ENCODE measurements around the gene NELFE. TPM values are rescaled to one million over a fixed set of nuclear protein-coding genes. Genes with fewer than 3 reads are reported as not detected.
A peak's percentile ranks its signal among the peaks of the same experiment; 100 is the strongest.
"Not testable (repeated sequence)": the region's sequence is repeated elsewhere in the genome, so short reads cannot be mapped to it uniquely, and the experiment has no call there.

The NELFE gene
- total RNA-seq, 4 donors from 2014 or later: 30.3 to 73.0 (median 51.4) TPM

GRCh38 chr6:31907158-31907813 is 51.5 kb downstream of the NELFE start:
- Histone ChIP-seq H3K36me3 (no peaks in the 10 kb centered on the region), H3K9me3 (no peaks in the 10 kb centered on the region), H3K4me1 (peaks cover 0 to 8% of the 10 kb centered on the region in 2 donors), H3K27me3 (no peaks in the 10 kb centered on the region), H3K4me3 (no peak overlapping the region), H3K27ac (peak overlapping the region; percentile 91 to 96)
- intact Hi-C loops (cut with DNase I; ENCODE audit: low total_unique reads): no loop called here
- peak; percentile 50 to 70 for DNase-seq
- no peak for TF ChIP-seq POLR2A (IDR thresholded peaks at IDR 0.05)
- TF ChIP-seq CTCF (IDR thresholded peaks at IDR 0.05): no peak

- intact Hi-C loops (cut with DNase I; ENCODE audit: low total_unique reads); H3K4me1 ChIP-seq; DNase-seq; H3K9me3 ChIP-seq; H3K4me3 ChIP-seq; H3K36me3 ChIP-seq; H3K27me3 ChIP-seq: not testable (repeated sequence)
- H3K27ac ChIP-seq: peak overlapping the region; percentile 91 to 96
These were observed 52.0 kb downstream of the NELFE start for GRCh38 chr6:31906727-31907126.

- no peaks in the 10 kb centered on the region for H3K36me3 ChIP-seq
- H3K4me3 ChIP-seq: no peak overlapping the region
- peaks cover 0 to 10% of the 10 kb centered on the region in 2 donors for H3K4me1 ChIP-seq
- H3K27me3 ChIP-seq: no peaks in the 10 kb centered on the region
- no peaks in the 10 kb centered on the region for H3K9me3 ChIP-seq
- no peak for DNase-seq
- H3K27ac ChIP-seq: peak overlapping the region; percentile 91 to 96
- no peak for TF ChIP-seq CTCF (IDR thresholded peaks at IDR 0.05)
- no peak for TF ChIP-seq POLR2A (IDR thresholded peaks at IDR 0.05)
- intact Hi-C loops (cut with DNase I; ENCODE audit: low total_unique reads): no loop called here
These were observed 52.6 kb downstream of the NELFE start for GRCh38 chr6:31906122-31906521.

- Histone ChIP-seq H3K27ac (peak overlapping the region; percentile 91 to 96), H3K9me3 (no peaks in the 10 kb centered on the region), H3K27me3 (no peaks in the 10 kb centered on the region), H3K4me3 (no peak overlapping the region), H3K4me1 (peaks cover 0 to 13% of the 10 kb centered on the region in 2 donors), H3K36me3 (no peaks in the 10 kb centered on the region)
- no peak for TF ChIP-seq CTCF (IDR thresholded peaks at IDR 0.05)
- TF ChIP-seq POLR2A (IDR thresholded peaks at IDR 0.05): no peak
- no peak for DNase-seq
- intact Hi-C loops (cut with DNase I; ENCODE audit: low total_unique reads): no loop called here
These were observed 53.7 kb downstream of the NELFE start for GRCh38 chr6:31905041-31905440.

GRCh38 chr6:31903957-31904356 is 54.8 kb downstream of the NELFE start:
- peaks cover 0 to 13% of the 10 kb centered on the region in 2 donors for H3K4me1 ChIP-seq
- H3K9me3 ChIP-seq: no peaks in the 10 kb centered on the region
- no peak for TF ChIP-seq POLR2A (IDR thresholded peaks at IDR 0.05)
- TF ChIP-seq CTCF (IDR thresholded peaks at IDR 0.05): no peak
- DNase-seq: peak; percentile 22 to 65
- no peaks in the 10 kb centered on the region for H3K27me3 ChIP-seq
- H3K36me3 ChIP-seq: no peaks in the 10 kb centered on the region
- H3K27ac ChIP-seq: peak overlapping the region; percentile 91 to 96
- intact Hi-C loops (cut with DNase I; ENCODE audit: low total_unique reads): no loop called here
- H3K4me3 ChIP-seq: no peak overlapping the region

MicroRNA genes within 50 kb of the gene (microRNA counts, 767-probe panel; counts per million panel counts)
- 0 counts per million in 2 donors for microRNA hsa-miR-1236

Small RNAs within 50 kb of the gene (microRNA-seq; reads per million reads assigned to microRNA genes)
- gene MIR1236 (ENCODE audit: borderline microRNAs expressed, borderline replicate concordance): not detected

Small RNAs within 50 kb of the gene (small RNA-seq; reads per million reads assigned to genes)
- gene AL645922.1: not detected

Other genes with a start within 250 kb of the NELFE start
- gene LY6G6D, start 243.6 kb downstream of the NELFE start, total RNA-seq: 1 to 10 TPM in 1 of 4 donors, not detected in 3; 2.0 TPM
- gene LY6G6C, start 237.2 kb downstream of the NELFE start, total RNA-seq: 1 to 10 TPM in 1 of 4 donors, not detected in 3; 1.4 TPM
- under 1 TPM in 1 of 4 donors, not detected in 3; 0.49 TPM for gene MPIG6B, start 235.6 kb downstream of the NELFE start, total RNA-seq
- 100 to 1,000 TPM in 3 of 4 donors, 10 to 100 TPM in 1; 97.6 to 240 (median 158) TPM for gene DDAH2, start 229.7 kb downstream of the NELFE start, total RNA-seq
- gene CLIC1, start 222.4 kb downstream of the NELFE start, total RNA-seq: 100 to 1,000 TPM; 173 to 328 (median 216) TPM
- 10 to 100 TPM in 3 of 4 donors, not detected in 1; 16.7 to 41.5 (median 22.1) TPM for gene MSH5, start 219.0 kb downstream of the NELFE start, total RNA-seq
- gene SAPCD1, start 196.3 kb downstream of the NELFE start, total RNA-seq: 1 to 10 TPM in 2 of 4 donors, not detected in 2; 1.7 to 4.4 TPM
- gene VWA7, start 181.6 kb downstream of the NELFE start, total RNA-seq: 10 to 100 TPM in 1 of 4 donors, 1 to 10 TPM in 2, under 1 TPM in 1; 0.88 to 24.1 (median 3.1) TPM
- gene VARS1, start 163.2 kb downstream of the NELFE start, total RNA-seq: 100 to 1,000 TPM in 1 of 4 donors, 10 to 100 TPM in 3; 35.6 to 118 (median 53.4) TPM
- gene LSM2, start 152.0 kb downstream of the NELFE start, total RNA-seq: 100 to 1,000 TPM in 1 of 4 donors, 10 to 100 TPM in 3; 37.1 to 119 (median 58.7) TPM
- gene HSPA1L, start 143.7 kb downstream of the NELFE start, total RNA-seq: 1 to 10 TPM in 3 of 4 donors, under 1 TPM in 1; 0.59 to 4.6 (median 2.3) TPM
- 100 to 1,000 TPM in 3 of 4 donors, 10 to 100 TPM in 1; 98.8 to 261 (median 170) TPM for gene HSPA1A, start 143.4 kb downstream of the NELFE start, total RNA-seq
- gene HSPA1B, start 131.2 kb downstream of the NELFE start, total RNA-seq: 100 to 1,000 TPM in 2 of 4 donors, 10 to 100 TPM in 2; 40.3 to 268 (median 152) TPM
- gene NEU1, start 96.2 kb downstream of the NELFE start, total RNA-seq: 10 to 100 TPM; 20.5 to 28.4 (median 23.4) TPM
- gene SLC44A4, start 80.0 kb downstream of the NELFE start, total RNA-seq: 10 to 100 TPM in 1 of 4 donors, 1 to 10 TPM in 3; 5.0 to 46.1 (median 5.8) TPM
- 10 to 100 TPM; 13.8 to 72.4 (median 66.2) TPM for gene EHMT2, start 61.3 kb downstream of the NELFE start, total RNA-seq
- 10 to 100 TPM in 2 of 4 donors, 1 to 10 TPM in 1, not detected in 1; 2.4 to 15.3 (median 11.0) TPM for gene ZBTB12, start 56.9 kb downstream of the NELFE start, total RNA-seq
- 10 to 100 TPM in 1 of 4 donors, 1 to 10 TPM in 3; 4.1 to 24.8 (median 4.6) TPM for gene C2, start 31.3 kb downstream of the NELFE start, total RNA-seq
- 10 to 100 TPM in 2 of 4 donors, 1 to 10 TPM in 1, not detected in 1; 6.2 to 32.6 (median 31.5) TPM for gene CFB, start 12.9 kb downstream of the NELFE start, total RNA-seq
- gene SKIC2, start 204 bp upstream of the NELFE start, total RNA-seq: 10 to 100 TPM; 11.5 to 58.8 (median 35.6) TPM
- gene DXO, start 13.2 kb upstream of the NELFE start, total RNA-seq: 10 to 100 TPM in 3 of 4 donors, 1 to 10 TPM in 1; 10.0 to 36.6 (median 14.7) TPM
- gene C4A, start 23.1 kb upstream of the NELFE start, total RNA-seq: 100 to 1,000 TPM in 1 of 4 donors, 10 to 100 TPM in 2, 1 to 10 TPM in 1; 3.8 to 100 (median 32.3) TPM
- 10 to 100 TPM; 12.4 to 97.5 (median 46.3) TPM for gene C4B, start 55.8 kb upstream of the NELFE start, total RNA-seq
- 1 to 10 TPM in 1 of 4 donors, not detected in 3; 4.1 TPM for gene CYP21A2, start 79.4 kb upstream of the NELFE start, total RNA-seq
- gene TNXB, start 150.4 kb upstream of the NELFE start, total RNA-seq: 100 to 1,000 TPM in 3 of 4 donors, 10 to 100 TPM in 1; 90.6 to 217 (median 181) TPM
- 100 to 1,000 TPM in 1 of 4 donors, 10 to 100 TPM in 3; 16.4 to 121 (median 33.6) TPM for gene ATF6B, start 169.3 kb upstream of the NELFE start, total RNA-seq
- 10 to 100 TPM in 1 of 4 donors, 1 to 10 TPM in 3; 1.3 to 10.3 (median 5.1) TPM for gene FKBPL, start 171.3 kb upstream of the NELFE start, total RNA-seq
- 1 to 10 TPM in 2 of 4 donors, not detected in 2; 8.0 to 9.4 TPM for gene PRRT1, start 193.0 kb upstream of the NELFE start, total RNA-seq
- 10 to 100 TPM; 19.0 to 35.1 (median 28.9) TPM for gene PPT2, start 195.2 kb upstream of the NELFE start, total RNA-seq
- gene EGFL8, start 205.6 kb upstream of the NELFE start, total RNA-seq: 10 to 100 TPM in 3 of 4 donors, 1 to 10 TPM in 1; 9.2 to 54.8 (median 20.2) TPM
- 10 to 100 TPM; 14.2 to 71.2 (median 37.7) TPM for gene AGPAT1, start 217.1 kb upstream of the NELFE start, total RNA-seq
- gene RNF5, start 219.4 kb upstream of the NELFE start, total RNA-seq: 10 to 100 TPM; 45.6 to 84.7 (median 56.3) TPM
- gene AGER, start 225.3 kb upstream of the NELFE start, total RNA-seq: 10 to 100 TPM in 1 of 4 donors, 1 to 10 TPM in 1, under 1 TPM in 1, not detected in 1; 0.59 to 12.4 (median 2.5) TPM
- 100 to 1,000 TPM in 1 of 4 donors, 10 to 100 TPM in 3; 35.1 to 150 (median 57.7) TPM for gene PBX2, start 231.2 kb upstream of the NELFE start, total RNA-seq
- 1 to 10 TPM in 3 of 4 donors, not detected in 1; 2.3 to 9.7 (median 3.5) TPM for gene GPSM3, start 233.7 kb upstream of the NELFE start, total RNA-seq